Subcutaneous adipose tissue (tissue), 4 donors: ENCODE results near the gene EYA4. TPM values are rescaled to one million over a fixed set of nuclear protein-coding genes. Genes with fewer than 3 reads are reported as not detected.

ENCODE experiments used
- total RNA-seq, 4 donors: library from RNA; depleted of rRNA; stranded (reverse); fragments of >200 nt; gene quantifications; one replicate each; pipeline ENCODE4 v1.1.0, GENCODE V29; 2016
- TF ChIP-seq, protein P1 (sequence below): fragments of 450-650 bp; IDR thresholded peaks from one replicate; pipeline ENCODE4 v1.5.1; 2016; ENCODE audit warnings: low read depth, mild to moderate bottlenecking, control low read depth, antibody characterized with exemption, moderate library complexity

Gene EYA4
- total RNA-seq, 4 donors from 2014 or later = 1.5 to 7.7 (median 1.7) TPM

DNA sequence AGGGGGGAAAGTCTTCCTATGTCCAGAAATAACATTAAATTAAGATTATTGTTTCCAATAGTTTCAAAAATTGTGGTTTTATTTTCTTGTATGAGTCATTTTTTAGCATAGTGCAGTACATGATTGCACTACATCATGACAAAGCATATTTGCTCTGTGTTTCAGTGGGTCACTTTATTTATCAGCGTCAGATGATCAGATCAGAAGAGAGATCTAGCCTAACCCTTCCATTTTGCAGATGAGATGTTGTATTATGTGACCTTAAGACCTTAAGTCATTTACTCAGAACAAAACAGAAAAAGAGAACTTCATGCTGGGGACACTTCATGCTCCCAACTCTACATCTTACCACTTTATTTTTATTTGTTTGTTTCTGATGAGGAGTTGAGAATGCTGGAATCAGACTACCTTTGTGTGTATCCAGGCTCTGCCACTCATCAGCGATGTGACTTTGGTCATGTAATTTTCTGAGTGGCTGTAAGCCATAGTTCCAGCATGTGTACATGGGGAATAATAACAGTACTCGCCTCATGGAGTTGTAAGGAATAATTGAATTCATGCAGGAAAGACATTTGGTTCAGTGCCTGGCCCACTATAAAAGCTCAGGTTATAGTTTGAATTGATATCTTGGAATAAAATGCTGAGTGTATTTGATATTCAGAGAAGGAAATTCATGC, 13.5 kb downstream of the EYA4 start:
- TF ChIP-seq, protein P1, sequence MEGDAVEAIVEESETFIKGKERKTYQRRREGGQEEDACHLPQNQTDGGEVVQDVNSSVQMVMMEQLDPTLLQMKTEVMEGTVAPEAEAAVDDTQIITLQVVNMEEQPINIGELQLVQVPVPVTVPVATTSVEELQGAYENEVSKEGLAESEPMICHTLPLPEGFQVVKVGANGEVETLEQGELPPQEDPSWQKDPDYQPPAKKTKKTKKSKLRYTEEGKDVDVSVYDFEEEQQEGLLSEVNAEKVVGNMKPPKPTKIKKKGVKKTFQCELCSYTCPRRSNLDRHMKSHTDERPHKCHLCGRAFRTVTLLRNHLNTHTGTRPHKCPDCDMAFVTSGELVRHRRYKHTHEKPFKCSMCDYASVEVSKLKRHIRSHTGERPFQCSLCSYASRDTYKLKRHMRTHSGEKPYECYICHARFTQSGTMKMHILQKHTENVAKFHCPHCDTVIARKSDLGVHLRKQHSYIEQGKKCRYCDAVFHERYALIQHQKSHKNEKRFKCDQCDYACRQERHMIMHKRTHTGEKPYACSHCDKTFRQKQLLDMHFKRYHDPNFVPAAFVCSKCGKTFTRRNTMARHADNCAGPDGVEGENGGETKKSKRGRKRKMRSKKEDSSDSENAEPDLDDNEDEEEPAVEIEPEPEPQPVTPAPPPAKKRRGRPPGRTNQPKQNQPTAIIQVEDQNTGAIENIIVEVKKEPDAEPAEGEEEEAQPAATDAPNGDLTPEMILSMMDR = no peak

DNA sequence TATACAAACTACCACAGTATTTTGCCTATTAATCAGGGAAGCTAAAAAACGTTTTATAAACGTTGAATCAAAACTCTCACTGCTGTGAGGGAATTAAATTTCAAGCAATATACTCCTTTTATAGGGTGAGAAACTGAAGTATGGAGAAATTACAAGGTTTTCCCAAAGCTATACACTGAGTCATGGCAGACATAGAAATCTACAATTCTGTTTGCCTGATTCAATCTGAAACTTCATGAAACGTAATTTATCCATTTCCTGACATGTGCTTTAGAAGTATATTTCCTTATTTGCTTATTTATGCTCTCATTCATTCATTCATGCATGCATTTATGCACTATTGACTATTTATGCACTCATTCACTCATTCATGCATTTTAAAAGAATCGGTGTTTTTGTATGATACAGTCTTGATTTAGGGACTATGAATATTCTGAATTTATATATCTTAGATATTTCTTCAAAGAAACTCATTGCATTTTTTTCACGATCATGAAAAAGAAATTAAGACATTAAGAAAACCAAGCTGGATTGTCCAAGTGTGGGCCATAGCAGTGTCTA, 16.5 kb downstream of the EYA4 start:
- TF ChIP-seq, protein P1 = no peak

DNA sequence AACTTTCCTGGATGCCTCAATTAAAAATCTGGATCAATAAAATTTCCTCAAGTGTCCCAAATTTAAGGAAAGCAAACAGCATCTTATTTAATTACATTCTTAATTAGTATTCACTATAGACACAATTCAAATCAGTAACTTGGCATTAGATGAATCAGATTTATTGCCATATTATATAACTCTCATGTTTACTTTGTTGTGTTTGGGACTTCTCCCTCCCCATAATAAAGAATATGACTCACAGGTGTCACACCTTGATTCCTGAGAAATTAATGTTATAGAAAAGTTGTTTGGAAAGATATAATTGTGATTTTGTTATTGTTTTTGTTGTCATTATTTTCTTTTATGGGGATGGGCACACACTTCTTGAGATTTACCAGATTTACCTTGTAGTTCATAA, 18.4 kb downstream of the EYA4 start:
- TF ChIP-seq, protein P1 = no peak

DNA sequence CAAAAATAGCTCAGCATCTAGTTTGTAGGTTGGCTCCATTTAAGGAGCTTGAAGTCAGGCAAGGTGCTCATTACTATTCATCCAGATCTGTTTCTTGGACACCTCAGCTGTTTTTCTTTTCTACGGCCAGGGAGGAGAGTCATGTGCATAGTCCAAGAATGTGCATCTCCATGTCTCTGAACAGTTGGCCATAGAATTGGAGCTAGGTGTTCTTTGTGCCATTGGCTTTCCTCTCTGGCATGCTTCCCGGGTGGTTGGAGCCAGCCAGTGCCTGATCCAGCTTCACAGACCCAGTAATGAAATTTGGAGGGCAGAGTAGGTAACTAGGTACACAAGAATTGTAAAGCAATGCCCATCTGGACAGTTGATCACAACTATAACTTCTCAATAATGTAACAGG, 21.6 kb downstream of the EYA4 start:
- TF ChIP-seq, protein P1 = no peak

DNA sequence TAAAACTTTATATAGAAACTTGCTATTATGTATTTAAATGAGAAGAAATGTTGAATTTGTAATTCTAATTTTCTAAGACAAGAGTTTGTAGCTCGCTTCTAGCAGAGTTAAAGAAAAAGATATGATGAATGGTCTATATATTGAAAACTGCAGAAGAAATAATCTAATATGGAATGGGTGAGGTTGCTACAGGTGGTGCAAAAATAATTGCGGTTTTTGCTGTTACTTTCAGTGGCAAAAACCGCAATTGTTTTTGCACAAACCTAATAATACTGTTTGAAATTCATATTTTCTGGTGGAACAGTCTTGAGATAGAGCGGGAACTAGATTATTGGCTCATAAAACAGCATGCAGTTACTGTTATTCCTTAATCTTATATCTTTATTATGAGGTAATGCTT, 23.9 kb downstream of the EYA4 start:
- TF ChIP-seq, protein P1 = no peak

DNA sequence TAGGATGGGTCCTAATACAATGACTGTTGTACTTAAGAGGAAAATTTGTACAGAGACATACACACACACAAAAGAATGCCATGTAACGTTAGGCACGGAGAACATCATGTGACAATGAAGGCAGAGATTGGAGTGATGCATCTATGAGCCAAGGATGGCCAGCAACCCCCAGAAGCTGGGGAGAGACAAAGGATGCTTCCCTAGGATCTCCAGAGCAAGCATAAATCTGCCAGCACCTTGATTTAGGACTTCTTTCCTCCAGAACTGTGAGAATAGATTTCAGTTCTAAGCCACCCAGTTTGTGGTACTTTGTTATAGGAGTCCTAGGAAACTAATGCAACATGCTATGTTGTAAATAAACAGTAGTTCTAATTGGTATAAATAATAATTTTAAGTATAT, 25.0 kb downstream of the EYA4 start:
- TF ChIP-seq, protein P1 = no peak

DNA sequence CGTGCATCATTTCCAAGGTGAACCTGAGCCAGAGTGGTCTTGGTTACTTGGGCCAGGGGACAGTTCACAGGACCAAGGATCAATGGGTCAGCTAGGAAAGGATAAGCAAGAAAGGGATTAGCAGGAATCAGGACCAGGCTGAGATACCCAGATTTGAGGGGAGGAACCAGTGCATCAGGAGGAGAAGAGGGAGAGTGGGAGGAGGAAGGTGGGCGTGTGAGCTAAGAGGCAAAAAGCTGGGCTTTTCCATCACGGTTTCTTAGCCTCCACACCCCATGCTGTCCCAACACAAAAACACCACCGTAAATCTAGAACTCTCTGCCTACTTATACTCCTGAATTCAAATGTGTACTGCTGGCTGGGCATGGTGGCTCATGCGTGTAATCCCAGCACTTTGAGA, 27.5 kb downstream of the EYA4 start:
- TF ChIP-seq, protein P1 = no peak
